GM19397 (cell line): ENCODE measurements around the gene PRR36.
"Not testable (repeated sequence)": the region's sequence is repeated elsewhere in the genome, so short reads cannot be mapped to it uniquely, and the experiment has no call there.

Experiments
- ATAC-seq: cut with Tn5 transposase; IDR thresholded peaks from one replicate; pipeline ENCODE4 v1.9.1; 2021; ENCODE audit warnings: mild to moderate bottlenecking, moderate library complexity; ENCODE audit not compliant: unreplicated experiment

The PRR36 gene

DNA sequence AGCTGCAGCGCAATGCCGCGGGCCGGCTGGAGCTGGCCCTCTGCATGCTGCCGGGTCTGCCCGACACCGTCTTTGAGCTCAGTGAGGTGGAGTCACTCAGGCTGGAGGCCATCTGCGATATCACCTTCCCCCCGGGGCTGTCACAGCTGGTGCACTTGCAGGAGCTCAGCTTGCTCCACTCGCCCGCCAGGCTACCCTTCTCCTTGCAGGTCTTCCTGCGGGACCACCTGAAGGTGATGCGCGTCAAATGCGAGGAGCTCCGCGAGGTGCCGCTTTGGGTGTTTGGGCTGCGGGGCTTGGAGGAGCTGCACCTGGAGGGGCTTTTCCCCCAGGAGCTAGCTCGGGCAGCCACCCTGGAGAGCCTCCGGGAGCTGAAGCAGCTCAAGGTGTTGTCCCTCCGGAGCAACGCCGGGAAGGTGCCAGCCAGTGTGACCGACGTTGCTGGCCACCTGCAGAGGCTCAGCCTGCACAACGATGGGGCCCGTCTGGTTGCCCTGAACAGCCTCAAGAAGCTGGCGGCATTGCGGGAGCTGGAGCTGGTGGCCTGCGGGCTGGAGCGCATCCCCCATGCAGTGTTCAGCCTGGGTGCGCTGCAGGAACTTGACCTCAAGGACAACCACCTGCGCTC lies 25.7 kb upstream of the PRR36 start:
- ATAC-seq: no peak

DNA sequence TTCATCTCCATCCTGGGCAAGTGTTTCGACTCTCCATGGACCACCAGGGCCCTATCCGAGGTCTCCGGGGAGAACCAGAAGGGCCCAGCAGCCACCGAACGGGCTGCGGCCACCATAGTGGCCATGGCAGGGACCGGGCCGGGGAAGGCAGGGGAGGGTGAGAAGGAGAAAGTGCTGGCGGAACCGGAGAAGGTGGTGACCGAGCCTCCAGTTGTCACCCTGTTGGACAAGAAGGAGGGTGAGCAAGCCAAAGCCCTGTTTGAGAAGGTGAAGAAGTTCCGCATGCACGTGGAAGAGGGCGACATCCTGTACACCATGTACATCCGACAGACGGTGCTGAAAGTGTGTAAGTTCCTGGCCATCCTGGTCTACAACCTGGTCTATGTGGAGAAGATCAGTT lies 24.8 kb upstream of the PRR36 start:
- no peak for ATAC-seq

DNA sequence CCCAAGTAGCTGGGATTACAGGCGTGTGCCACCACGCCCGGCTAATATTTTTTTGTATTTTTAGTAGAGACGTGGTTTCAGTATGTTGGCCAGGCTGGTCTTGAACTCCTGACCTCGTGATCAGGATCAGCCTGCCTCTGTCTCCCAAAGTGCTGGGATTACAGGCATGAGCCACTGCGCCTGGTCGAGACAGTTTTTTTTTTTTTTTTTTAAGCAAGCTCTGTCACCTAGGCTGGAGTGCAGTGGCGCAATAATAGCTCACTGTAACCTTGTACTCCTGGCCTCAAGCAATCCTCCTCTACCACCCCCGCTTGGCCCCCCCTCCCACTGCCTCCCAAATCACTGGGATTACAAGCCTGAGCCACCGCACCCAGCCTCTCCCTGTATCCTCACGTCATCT lies 23.1 kb upstream of the PRR36 start:
- no peak for ATAC-seq

GRCh38 chr19:7895565-7895964 lies 21.4 kb upstream of the PRR36 start:
- ATAC-seq: no peak

- no peak for ATAC-seq
Observed at GRCh38 chr19:7894612-7895309, 20.6 kb upstream of the PRR36 start.

- not testable (repeated sequence) for ATAC-seq
Observed at GRCh38 chr19:7893362-7894101, 19.3 kb upstream of the PRR36 start.

DNA sequence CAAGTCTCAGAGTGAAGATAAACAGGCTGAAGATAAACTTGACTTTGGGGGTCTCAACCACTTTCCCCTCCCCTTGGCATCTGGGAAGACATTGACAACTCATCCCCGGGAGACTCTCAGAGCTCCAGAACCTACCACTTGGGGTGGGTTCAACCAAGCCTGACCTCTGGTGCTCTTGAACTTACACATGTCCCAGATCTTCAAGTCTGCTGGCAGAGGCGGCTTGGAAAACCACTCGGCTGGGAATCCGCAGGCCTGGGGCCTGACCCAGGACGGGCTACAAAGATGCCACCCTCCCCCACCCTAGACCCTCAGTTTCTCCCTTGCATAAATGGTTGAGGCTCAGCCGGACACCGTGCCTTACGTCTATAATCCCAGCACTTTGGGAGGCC lies 14.6 kb upstream of the PRR36 start:
- ATAC-seq: no peak

- ATAC-seq: no peak
Observed at GRCh38 chr19:7888145-7888825, 14.1 kb upstream of the PRR36 start, which contains the start of gene LRRC8E. LRRC8E (plus strand) TSS chr19:7888510; CDS start chr19:7895604, 7,094 bp downstream.

- no peak for ATAC-seq
Observed at GRCh38 chr19:7887408-7888144, 13.4 kb upstream of the PRR36 start.

- no peak for ATAC-seq
Observed at GRCh38 chr19:7885818-7886217, 11.6 kb upstream of the PRR36 start.

DNA sequence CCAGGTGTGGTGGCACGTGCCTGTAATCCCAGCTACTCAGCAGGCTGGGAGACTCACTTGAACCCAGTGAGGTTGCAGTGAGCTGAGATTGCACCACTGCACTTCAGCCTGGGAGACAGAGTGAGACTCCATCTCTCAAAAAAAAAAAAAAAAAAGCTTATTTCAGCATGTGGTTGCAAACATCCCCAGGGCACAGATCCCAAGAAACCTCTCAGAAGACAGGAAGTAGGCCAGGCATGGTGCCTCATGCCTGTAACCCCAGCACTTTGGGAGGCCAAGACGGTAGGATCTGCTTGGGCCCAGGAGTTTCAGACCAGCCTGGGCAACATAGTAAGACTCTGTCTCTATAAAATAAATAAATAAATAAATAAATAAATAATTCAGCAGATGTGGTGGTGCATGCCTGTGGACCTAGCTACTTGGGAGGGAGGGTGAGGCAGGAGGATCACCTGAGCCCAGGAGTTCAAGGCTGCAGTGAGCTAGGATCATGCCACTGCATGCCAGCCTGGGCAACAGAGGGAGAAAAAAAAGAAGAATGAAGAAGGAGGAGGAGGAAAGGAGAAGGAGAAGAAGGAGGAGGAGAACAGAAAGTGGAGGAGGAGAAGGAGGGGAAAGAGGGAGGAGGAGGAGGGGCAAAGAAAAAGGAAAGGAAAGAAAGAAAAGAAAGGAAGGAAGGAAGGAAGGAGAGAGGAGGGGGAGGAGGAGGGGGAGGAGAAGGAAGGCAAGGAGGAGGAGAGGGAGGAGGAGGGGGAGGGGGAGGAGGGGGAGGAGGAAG lies 9.8 kb upstream of the PRR36 start:
- no peak for ATAC-seq

DNA sequence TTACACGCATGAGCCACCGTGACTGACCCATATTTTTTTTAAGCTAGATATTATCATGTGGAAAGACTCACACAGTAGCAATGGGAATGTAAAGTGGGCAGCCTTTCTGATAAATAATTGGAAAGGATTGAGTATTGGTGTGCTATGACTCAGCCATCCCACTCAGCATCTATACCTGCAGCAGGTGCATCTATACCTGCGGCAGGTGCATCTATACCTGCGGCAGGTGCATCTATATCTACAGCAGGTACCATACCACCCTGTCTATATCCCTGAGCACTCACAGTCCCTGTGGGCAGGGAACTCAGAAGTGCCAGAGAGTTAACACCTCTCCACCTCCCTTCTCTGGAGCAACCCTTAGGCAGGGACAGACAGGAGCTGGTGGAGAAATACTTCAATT lies 8.9 kb upstream of the PRR36 start:
- no peak for ATAC-seq

DNA sequence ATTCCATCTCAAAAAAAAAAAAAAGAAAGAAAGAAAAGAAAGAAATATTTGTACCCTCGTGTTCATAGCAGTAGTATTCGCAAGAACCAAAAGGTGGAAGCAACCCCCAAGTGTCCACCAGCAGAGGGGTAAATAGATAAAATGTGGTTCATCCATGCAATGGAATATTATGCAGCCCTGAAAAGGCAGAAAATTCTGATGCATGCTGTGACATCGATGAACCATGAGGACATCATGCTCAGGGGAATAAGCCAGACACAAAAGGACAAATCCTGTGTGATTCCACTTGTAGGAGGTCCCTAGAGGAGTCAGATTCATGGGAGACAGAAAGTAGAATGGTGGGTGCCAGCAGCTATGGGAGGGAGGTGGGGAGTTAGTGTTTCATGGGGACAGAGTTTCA lies 7.7 kb upstream of the PRR36 start:
- ATAC-seq: no peak

GRCh38 chr19:7879836-7880235 lies 5.6 kb upstream of the PRR36 start:
- no peak for ATAC-seq

GRCh38 chr19:7879111-7879807 lies 5.1 kb upstream of the PRR36 start:
- ATAC-seq: no peak

GRCh38 chr19:7877249-7877836 lies 3.2 kb upstream of the PRR36 start:
- ATAC-seq: no peak

GRCh38 chr19:7874897-7875273 lies 695 bp upstream of the PRR36 start:
- no peak for ATAC-seq

DNA sequence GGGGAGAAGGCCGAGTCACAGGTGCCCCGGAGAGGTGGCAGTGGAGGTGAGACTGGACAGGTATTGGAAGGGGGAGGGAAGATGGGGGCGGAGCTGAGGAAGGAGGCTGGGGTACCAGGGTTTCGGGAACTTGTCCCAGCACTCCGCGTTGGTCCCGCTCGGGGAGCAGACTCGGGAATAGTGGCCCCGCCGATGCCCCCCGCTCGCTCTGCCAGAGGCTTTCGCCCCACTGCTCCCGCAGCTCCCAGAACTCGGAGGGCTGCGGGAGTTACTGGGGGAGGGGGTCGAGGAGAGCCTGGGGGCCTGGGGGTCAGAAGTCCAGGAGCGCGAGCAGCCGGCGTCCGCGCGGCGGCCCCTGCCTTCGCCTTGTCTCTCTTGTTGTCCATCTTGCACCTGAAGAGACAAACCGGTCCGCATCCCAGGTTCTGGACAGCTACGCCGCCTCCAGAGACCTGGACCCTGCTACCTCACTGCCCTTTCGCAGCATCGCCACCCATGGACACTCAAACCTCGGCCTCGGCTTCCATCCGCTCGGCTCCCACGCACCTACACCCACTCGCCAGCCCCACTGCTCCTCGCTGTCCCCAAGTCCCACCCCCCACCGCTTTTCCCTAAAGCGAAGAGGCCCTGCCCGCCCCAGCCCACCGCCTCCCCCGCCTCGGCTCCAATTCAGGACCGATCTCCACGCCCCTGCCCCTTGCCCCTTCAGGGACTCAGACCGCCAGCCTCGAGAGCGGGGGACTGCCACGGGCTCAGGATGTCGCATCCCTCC lies 700 bp downstream of the PRR36 start:
- no peak for ATAC-seq
